ENCODE measurements around the gene PIK3C2G.

Gene PIK3C2G

GRCh38 chr12:18358930-18359329, 97.6 kb downstream of the PIK3C2G start (continued):
- TF ChIP-seq PATZ1 (CRISPR knock-in tag; IDR thresholded peaks at IDR 0.05; ENCODE audit: borderline replicate concordance) (no peak), SNAI2 (CRISPR knock-in tag; IDR thresholded peaks at IDR 0.05) (no peak), BACH2 (CRISPR knock-in tag; IDR thresholded peaks at IDR 0.05; ENCODE audit: borderline replicate concordance) (no peak), ZNF70 (CRISPR knock-in tag; IDR thresholded peaks at IDR 0.05) (no peak), TCF4 (CRISPR knock-in tag; IDR thresholded peaks at IDR 0.05; ENCODE audit: borderline replicate concordance) (no peak)

GRCh38 chr12:18361433-18361832, 100.1 kb downstream of the PIK3C2G start:
- no peak for TF ChIP-seq CSRNP3 (CRISPR knock-in tag; IDR thresholded peaks at IDR 0.05)
- TF ChIP-seq CSDC2 (CRISPR knock-in tag; IDR thresholded peaks at IDR 0.05), result no peak
- TF ChIP-seq ZFP30 (CRISPR knock-in tag; IDR thresholded peaks at IDR 0.05), result no peak
- no peak for TF ChIP-seq GLIS3 (CRISPR knock-in tag; IDR thresholded peaks at IDR 0.05)
- TF ChIP-seq TSHZ2 (CRISPR knock-in tag; IDR thresholded peaks at IDR 0.05), result no peak
- no peak for TF ChIP-seq ESRRG (CRISPR knock-in tag; IDR thresholded peaks at IDR 0.05)
- no peak for TF ChIP-seq BACH2 (CRISPR knock-in tag; IDR thresholded peaks at IDR 0.05; ENCODE audit: borderline replicate concordance)
- no peak for TF ChIP-seq OSR1 (CRISPR knock-in tag; IDR thresholded peaks at IDR 0.05)
- TF ChIP-seq PATZ1 (CRISPR knock-in tag; IDR thresholded peaks at IDR 0.05; ENCODE audit: borderline replicate concordance), result no peak
- no peak for TF ChIP-seq PPARA (CRISPR knock-in tag; IDR thresholded peaks at IDR 0.05; ENCODE audit: borderline replicate concordance)
- TF ChIP-seq ZNF8 (CRISPR knock-in tag; IDR thresholded peaks at IDR 0.05), result no peak
- no peak for TF ChIP-seq CREB5 (CRISPR knock-in tag; IDR thresholded peaks at IDR 0.05; ENCODE audit: low read depth)
- TF ChIP-seq ZFP3 (CRISPR knock-in tag; IDR thresholded peaks at IDR 0.05), result no peak
- TF ChIP-seq POU6F1 (CRISPR knock-in tag; IDR thresholded peaks at IDR 0.05; ENCODE audit: borderline replicate concordance, low read depth), result no peak
- TF ChIP-seq ISL1 (CRISPR knock-in tag; IDR thresholded peaks at IDR 0.05), result no peak
- no peak for TF ChIP-seq ZC3H10 (CRISPR knock-in tag; IDR thresholded peaks at IDR 0.05)
- no peak for TF ChIP-seq SNAI2 (CRISPR knock-in tag; IDR thresholded peaks at IDR 0.05)
- TF ChIP-seq RARB (CRISPR knock-in tag; IDR thresholded peaks at IDR 0.05), result no peak
- ATAC-seq, result no peak

GRCh38 chr12:18363321-18363720, 102.0 kb downstream of the PIK3C2G start:
- TF ChIP-seq OSR1 (CRISPR knock-in tag; IDR thresholded peaks at IDR 0.05) (no peak), PATZ1 (CRISPR knock-in tag; IDR thresholded peaks at IDR 0.05; ENCODE audit: borderline replicate concordance) (no peak), TSHZ2 (CRISPR knock-in tag; IDR thresholded peaks at IDR 0.05) (no peak), ZFP3 (CRISPR knock-in tag; IDR thresholded peaks at IDR 0.05) (no peak), TOX (CRISPR knock-in tag; IDR thresholded peaks at IDR 0.05; ENCODE audit: borderline replicate concordance) (no peak), TCF4 (CRISPR knock-in tag; IDR thresholded peaks at IDR 0.05; ENCODE audit: borderline replicate concordance) (no peak)
- ATAC-seq, result no peak

Data from SK-N-SH treated with all-trans-retinoic acid at 6 μM for 48 hours (cell line).